HEK293 (cell line): ENCODE measurements around the gene SYCP3.

Experiments used
- CTCF ChIA-PET: fragments of 350-600 bp; formaldehyde crosslinking; extraction: SDS; loops from one replicate; lab custom pipeline; 2021; ENCODE audit warnings: antibody characterized with exemption; lab: Yijun Ruan, JAX
- POLR2A ChIA-PET: fragments of 300-600 bp; formaldehyde crosslinking; extraction: SDS; loops from one replicate; lab custom pipeline; 2020; ENCODE audit warnings: antibody characterized with exemption, inconsistent platforms; lab: Yijun Ruan, JAX
- H3K27ac ChIP-seq: fragments of 200-500 bp; sonication (Bioruptor generic); 2 replicates; pipeline ENCODE4 v1.5.1; 2014; ENCODE audit warnings: low read depth, low read length, control low read depth, inconsistent platforms; ENCODE audit errors: extremely low read depth
- H3K36me3 ChIP-seq, 2 experiments: fragments of 200-500 bp in 1 of 2; sonication (Bioruptor generic) in 1 of 2; 1 replicate in 1 of 2; 2 replicates in 1 of 2; pipeline ENCODE4 v1.5.1; 2014 to 2017; ENCODE audit warnings: inconsistent platforms in 2 of 2, low read length in 2 of 2; ENCODE audit not compliant: control insufficient read depth in 2 of 2, insufficient read depth in 1 of 2
- H3K4me1 ChIP-seq: fragments of 200-500 bp; sonication (Bioruptor generic); 2 replicates; pipeline ENCODE4 v1.5.1; 2014; ENCODE audit warnings: mild to moderate bottlenecking, low read length, inconsistent platforms; ENCODE audit not compliant: control insufficient read depth, insufficient read depth
- H3K4me3 ChIP-seq: 2 replicates; pipeline ENCODE4 v1.5.1; 2011; ENCODE audit warnings: low read depth, mild to moderate bottlenecking, control low read depth, low read length, moderate library complexity
- H3K9me3 ChIP-seq: fragments of 200-500 bp; sonication (Bioruptor generic); 2 replicates; pipeline ENCODE4 v1.5.1; 2014; ENCODE audit warnings: low read depth, low read length, inconsistent platforms; ENCODE audit not compliant: control insufficient read depth, insufficient read depth
- HOXC10 ChIP-seq: sonication (generic); formaldehyde crosslinking; IDR thresholded peaks from 2 replicates; pipeline ENCODE4 v1.8.1; 2023; ENCODE audit warnings: mild to moderate bottlenecking, missing genetic modification reagents
- MZF1 ChIP-seq: fragments of 450-650 bp; formaldehyde crosslinking; IDR thresholded peaks from 2 replicates; pipeline ENCODE4 v1.5.1; 2017; ENCODE audit warnings: missing biosample characterization, missing genetic modification characterization, borderline replicate concordance
- OSR2 ChIP-seq: fragments of 450-650 bp; formaldehyde crosslinking; IDR thresholded peaks from 2 replicates; pipeline ENCODE4 v1.5.1; 2016; ENCODE audit warnings: missing biosample characterization, missing genetic modification characterization
- REPIN1 ChIP-seq: fragments of 450-650 bp; formaldehyde crosslinking; IDR thresholded peaks from 2 replicates; pipeline ENCODE4 v1.5.1; 2017; ENCODE audit warnings: missing biosample characterization, missing genetic modification characterization, low read depth
- ZBTB8A ChIP-seq: fragments of 450-650 bp; formaldehyde crosslinking; IDR thresholded peaks from 2 replicates; pipeline ENCODE4 v1.5.1; 2016; ENCODE audit warnings: missing biosample characterization, missing genetic modification characterization
- ZFP69B ChIP-seq: fragments of 450-650 bp; formaldehyde crosslinking; IDR thresholded peaks from 2 replicates; pipeline ENCODE4 v1.5.1; 2016; ENCODE audit warnings: missing biosample characterization, missing genetic modification characterization
- ZNF221 ChIP-seq: fragments of 450-650 bp; formaldehyde crosslinking; IDR thresholded peaks from 2 replicates; pipeline ENCODE4 v1.5.1; 2017; ENCODE audit warnings: missing biosample characterization, missing genetic modification characterization, borderline replicate concordance
- ZNF280D ChIP-seq: fragments of 450-650 bp; formaldehyde crosslinking; IDR thresholded peaks from 2 replicates; pipeline ENCODE4 v1.5.1; 2016; ENCODE audit warnings: missing biosample characterization, missing genetic modification characterization
- ZNF311 ChIP-seq: fragments of 450-650 bp; formaldehyde crosslinking; IDR thresholded peaks from 2 replicates; pipeline ENCODE4 v1.5.1; 2017; ENCODE audit warnings: missing biosample characterization, missing genetic modification characterization, borderline replicate concordance
- ZNF335 ChIP-seq: fragments of 450-650 bp; formaldehyde crosslinking; conservative IDR thresholded peaks from 2 replicates; pipeline ENCODE4 v1.5.1; 2016; ENCODE audit warnings: missing biosample characterization, missing genetic modification characterization
- ZNF426 ChIP-seq: fragments of 450-650 bp; formaldehyde crosslinking; IDR thresholded peaks from 2 replicates; pipeline ENCODE4 v1.5.1; 2017; ENCODE audit warnings: missing biosample characterization, missing genetic modification characterization, mild to moderate bottlenecking, inconsistent platforms, moderate library complexity
- ZNF510 ChIP-seq: fragments of 450-650 bp; formaldehyde crosslinking; IDR thresholded peaks from 2 replicates; pipeline ENCODE4 v1.5.1; 2018; ENCODE audit warnings: mild to moderate bottlenecking, missing genetic modification characterization, missing biosample characterization; ENCODE audit not compliant: insufficient replicate concordance
- ZNF561 ChIP-seq: fragments of 450-650 bp; IDR thresholded peaks from 2 replicates; pipeline ENCODE4 v1.5.1; 2018; ENCODE audit warnings: missing biosample characterization, missing genetic modification characterization, borderline replicate concordance
- ZNF610 ChIP-seq: fragments of 450-650 bp; formaldehyde crosslinking; IDR thresholded peaks from 2 replicates; pipeline ENCODE4 v1.5.1; 2016; ENCODE audit warnings: missing biosample characterization, missing genetic modification characterization, borderline replicate concordance
- ZNF658 ChIP-seq: fragments of 450-650 bp; formaldehyde crosslinking; IDR thresholded peaks from 2 replicates; pipeline ENCODE4; 2016; ENCODE audit warnings: missing biosample characterization, missing genetic modification characterization
- ZSCAN18 ChIP-seq: fragments of 450-650 bp; formaldehyde crosslinking; IDR thresholded peaks from 2 replicates; pipeline ENCODE4 v1.5.1; 2016; ENCODE audit warnings: missing biosample characterization, missing genetic modification characterization
- TF ChIP-seq, protein P1 (sequence below): fragments of 450-650 bp; formaldehyde crosslinking; IDR thresholded peaks from 2 replicates; pipeline ENCODE4 v1.5.0; 2017; ENCODE audit warnings: missing biosample characterization, missing genetic modification characterization, borderline replicate concordance
- TF ChIP-seq, protein P2 (sequence below): fragments of 450-650 bp; IDR thresholded peaks from 2 replicates; pipeline ENCODE4 v1.5.1; 2018; ENCODE audit warnings: missing biosample characterization, mild to moderate bottlenecking, missing genetic modification characterization

Gene SYCP3

DNA sequence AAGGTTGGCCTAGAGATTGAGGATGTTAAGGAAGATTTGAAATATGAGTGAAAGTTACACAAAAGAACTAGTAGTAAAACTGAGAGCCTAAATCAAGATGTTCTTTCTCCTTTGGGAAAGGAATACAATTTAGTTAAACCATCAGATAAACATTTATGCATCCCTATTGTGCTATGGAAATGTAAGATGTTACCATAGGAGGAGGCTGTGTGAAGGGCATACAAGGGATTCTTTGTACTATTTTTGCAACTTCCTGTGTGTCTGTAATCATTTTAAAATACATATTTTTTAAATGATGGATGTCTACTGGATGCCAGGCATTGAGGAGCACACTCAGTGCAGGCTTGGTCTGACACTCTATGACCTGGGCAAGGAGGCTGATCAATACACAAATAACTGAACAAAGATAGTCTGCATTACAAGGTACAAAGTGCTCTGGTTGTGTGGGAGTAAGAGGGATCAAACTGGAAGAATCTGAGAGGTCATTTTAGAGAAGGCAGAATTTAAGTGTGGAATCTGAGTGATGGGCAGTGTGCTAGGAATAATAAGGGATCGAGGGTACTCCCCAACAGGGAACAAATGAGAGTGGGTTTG lies 47.7 kb downstream of the SYCP3 start:
- CTCF ChIA-PET: no interaction called here
- no peaks in the 10 kb centered on the region for H3K36me3 ChIP-seq
- no peak overlapping the region for H3K27ac ChIP-seq
- no peaks in the 10 kb centered on the region for H3K4me1 ChIP-seq
- no peaks in the 10 kb centered on the region for H3K9me3 ChIP-seq
- TF ChIP-seq OSR2 (no peak), REPIN1 (tag by site-specific recombination) (no peak), HOXC10 (CRISPR knock-in tag) (no peak), ZNF221 (tag by site-specific recombination) (no peak), ZNF610 (tag by site-specific recombination) (no peak), ZNF561 (no peak), ZNF426 (tag by site-specific recombination) (no peak), ZNF280D (tag by site-specific recombination) (no peak), ZSCAN18 (no peak), ZNF510 (tag by site-specific recombination) (no peak), ZNF658 (tag by site-specific recombination) (no peak), ZNF311 (no peak), ZNF335 (tag by site-specific recombination) (no peak), ZFP69B (tag by site-specific recombination) (no peak), ZBTB8A (tag by site-specific recombination) (no peak)
- TF ChIP-seq, protein P1, sequence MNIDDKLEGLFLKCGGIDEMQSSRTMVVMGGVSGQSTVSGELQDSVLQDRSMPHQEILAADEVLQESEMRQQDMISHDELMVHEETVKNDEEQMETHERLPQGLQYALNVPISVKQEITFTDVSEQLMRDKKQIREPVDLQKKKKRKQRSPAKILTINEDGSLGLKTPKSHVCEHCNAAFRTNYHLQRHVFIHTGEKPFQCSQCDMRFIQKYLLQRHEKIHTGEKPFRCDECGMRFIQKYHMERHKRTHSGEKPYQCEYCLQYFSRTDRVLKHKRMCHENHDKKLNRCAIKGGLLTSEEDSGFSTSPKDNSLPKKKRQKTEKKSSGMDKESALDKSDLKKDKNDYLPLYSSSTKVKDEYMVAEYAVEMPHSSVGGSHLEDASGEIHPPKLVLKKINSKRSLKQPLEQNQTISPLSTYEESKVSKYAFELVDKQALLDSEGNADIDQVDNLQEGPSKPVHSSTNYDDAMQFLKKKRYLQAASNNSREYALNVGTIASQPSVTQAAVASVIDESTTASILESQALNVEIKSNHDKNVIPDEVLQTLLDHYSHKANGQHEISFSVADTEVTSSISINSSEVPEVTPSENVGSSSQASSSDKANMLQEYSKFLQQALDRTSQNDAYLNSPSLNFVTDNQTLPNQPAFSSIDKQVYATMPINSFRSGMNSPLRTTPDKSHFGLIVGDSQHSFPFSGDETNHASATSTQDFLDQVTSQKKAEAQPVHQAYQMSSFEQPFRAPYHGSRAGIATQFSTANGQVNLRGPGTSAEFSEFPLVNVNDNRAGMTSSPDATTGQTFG: no peak
- POLR2A ChIA-PET: no interaction called here
- no peak overlapping the region for H3K4me3 ChIP-seq

GRCh38 chr12:101690544-101691098 lies 48.6 kb downstream of the SYCP3 start:
- Histone ChIP-seq H3K9me3 (no peaks in the 10 kb centered on the region), H3K4me3 (no peak overlapping the region), H3K36me3 (no peaks in the 10 kb centered on the region), H3K27ac (no peak overlapping the region), H3K4me1 (no peaks in the 10 kb centered on the region)
- ChIA-PET CTCF (no interaction called here), POLR2A (no interaction called here)
- TF ChIP-seq, protein P2, sequence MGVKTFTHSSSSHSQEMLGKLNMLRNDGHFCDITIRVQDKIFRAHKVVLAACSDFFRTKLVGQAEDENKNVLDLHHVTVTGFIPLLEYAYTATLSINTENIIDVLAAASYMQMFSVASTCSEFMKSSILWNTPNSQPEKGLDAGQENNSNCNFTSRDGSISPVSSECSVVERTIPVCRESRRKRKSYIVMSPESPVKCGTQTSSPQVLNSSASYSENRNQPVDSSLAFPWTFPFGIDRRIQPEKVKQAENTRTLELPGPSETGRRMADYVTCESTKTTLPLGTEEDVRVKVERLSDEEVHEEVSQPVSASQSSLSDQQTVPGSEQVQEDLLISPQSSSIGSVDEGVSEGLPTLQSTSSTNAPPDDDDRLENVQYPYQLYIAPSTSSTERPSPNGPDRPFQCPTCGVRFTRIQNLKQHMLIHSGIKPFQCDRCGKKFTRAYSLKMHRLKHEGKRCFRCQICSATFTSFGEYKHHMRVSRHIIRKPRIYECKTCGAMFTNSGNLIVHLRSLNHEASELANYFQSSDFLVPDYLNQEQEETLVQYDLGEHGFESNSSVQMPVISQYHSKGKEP (tag by site-specific recombination): no peak
- TF ChIP-seq MZF1 (tag by site-specific recombination): no peak
